ENCODE results near the gene KANK2. TPM values are rescaled to one million over a fixed set of nuclear protein-coding genes. Genes with fewer than 3 reads are reported as not detected.

The KANK2 gene
- total and polyA plus RNA-seq, 2 of the 4 experiments (the other 2 are of a cell fraction) = 104 to 176 TPM

GRCh38 chr19:11242864-11243797, 45.8 kb upstream of the KANK2 start:
- Histone ChIP-seq H2AFZ (replicated peaks; ENCODE audit: low read length, poor library complexity) (peak overlapping the region; percentile 91), H2BK5ac (ENCODE audit: low read depth, low read length, poor library complexity, severe bottlenecking) (no peak overlapping the region), H4K5ac (ENCODE audit: low read depth, low read length) (no peak overlapping the region), H4K20me1 (ENCODE audit: insufficient read depth, low read length) (no peaks in the 10 kb centered on the region), H4K91ac (ENCODE audit: insufficient read depth, low read depth, low read length) (no peak overlapping the region), H3K18ac (ENCODE audit: low read depth, low read length) (no peak overlapping the region), H2BK20ac (ENCODE audit: low read depth, low read length) (peak overlapping the region; percentile 39), H3K36me3 (ENCODE audit: control insufficient read depth, insufficient read depth, low read length) (peaks cover 31% of the 10 kb centered on the region), H3K14ac (replicated peaks; ENCODE audit: low read depth, low read length) (peak overlapping the region; percentile 45; the same call in 1 of the 2 replicates), H3K4me3 (ENCODE audit: insufficient read depth, low read depth, low read length) (no peak overlapping the region), H3K9ac (ENCODE audit: low read depth, low read length) (no peak overlapping the region), H3K23ac (ENCODE audit: low read depth, low read length) (0 out of 2 replicates have a peak overlapping the region, but pooled peaks have one; percentile 51), H3K27ac (ENCODE audit: insufficient read depth, low read length) (no peak overlapping the region), H4K8ac (ENCODE audit: low read depth in 2 of 2, low read length in 2 of 2) (peak overlapping the region in 1 of 2 experiments; percentile 70; a peak in 1 of 4 replicates), H3K79me1 (ENCODE audit: low read depth in 1 of 2, low read length in 2 of 2) (no peaks in the 10 kb centered on the region), H2AK9ac (replicated peaks; ENCODE audit: low read depth, low read length, poor library complexity) (peak overlapping the region; percentile 67), H2BK15ac (ENCODE audit: low read depth, low read length) (no peak overlapping the region), H3K27me3 (ENCODE audit: control insufficient read depth, insufficient read depth, low read length) (no peaks in the 10 kb centered on the region), H2AK5ac (ENCODE audit: low read depth, low read length) (peak overlapping the region; percentile 20; the same call in 1 of the 2 replicates), H3K9me1 (ENCODE audit: insufficient read depth, low read length) (peaks cover 4% of the 10 kb centered on the region; the same call in 1 of the 2 replicates), H3K9me3 (ENCODE audit: control insufficient read depth, insufficient read depth, low read length) (no peaks in the 10 kb centered on the region), H3K4ac (ENCODE audit: low read depth, low read length) (peak overlapping the region; percentile 52), H3K56ac (ENCODE audit: extremely low read depth, insufficient read depth, low read length) (no peak overlapping the region), H3K4me1 (ENCODE audit: control insufficient read depth, insufficient read depth, low read length) (0 out of 2 replicates have a peak, but pooled peaks cover 1% of the 10 kb centered on the region), H3K4me2 (ENCODE audit: low read depth, low read length) (no peak overlapping the region), H2BK120ac (ENCODE audit: low read depth, low read length) (peak overlapping the region; percentile 19; the same call in 1 of the 2 replicates)
- in situ Hi-C loops (cut with MboI; ENCODE audit: low sequenced_read_pairs) (no loop called here), dilution Hi-C loops (cut with HindIII; ENCODE audit: low sequenced_read_pairs, unreplicated experiment) (no loop called here), intact Hi-C loops (cut with micrococcal nuclease) (loop anchor here (1.0 kb wide), 2 partner anchors 43 to 239 kb away; no protein-coding TSS in a partner anchor)
- BruUV-seq (replicated peaks) = no TSS peak
- WGBS, 2 experiments (ENCODE audit: extremely low coverage in 2 of 2, insufficient read length in 1 of 2) = 18% methylated on average over 25 of the region's 48 CpGs; no CpG with 5 or more reads in 1 of the 2 experiments
- ATAC-seq (ENCODE audit: low read depth) (peak; percentile 100), DNase-seq (peak; percentile 77)
- CTCF ChIA-PET = interaction anchor here (0.6 to 1.4 kb wide), 6 partner anchors 13 to 240 kb away, joined by 3 to 6 read pairs (median 4); no protein-coding TSS in a partner anchor
- POLR2A ChIA-PET (ENCODE audit: unreplicated experiment) = no interaction called here
- TF ChIP-seq BHLHE40 (IDR thresholded peaks at IDR 0.05; ENCODE audit: low read depth, low read length) (no peak), FOS (IDR thresholded peaks at IDR 0.05; ENCODE audit: low read depth, low read length) (no peak), MAZ (IDR thresholded peaks at IDR 0.05; ENCODE audit: borderline replicate concordance, low read depth, low read length) (no peak), RAD21 (IDR thresholded peaks at IDR 0.05; ENCODE audit: low read length) (peak; percentile 31), RCOR1 (IDR thresholded peaks at IDR 0.05; ENCODE audit: insufficient replicate concordance, low read length) (no peak), MAFK (IDR thresholded peaks at IDR 0.05; ENCODE audit: low read depth, low read length) (peak; percentile 52; the same call in 1 of the 2 replicates), RFX5 (IDR thresholded peaks at IDR 0.05; ENCODE audit: low read depth, low read length) (no peak), MXI1 (IDR thresholded peaks at IDR 0.05; ENCODE audit: borderline replicate concordance, low read depth, low read length) (no peak), POLR2A (IDR thresholded peaks at IDR 0.05; ENCODE audit: low read depth, low read length) (no peak), CHD1 (IDR thresholded peaks at IDR 0.05; ENCODE audit: low read depth, low read length) (no peak), NFE2L2 (IDR thresholded peaks at IDR 0.05; ENCODE audit: low read depth, low read length) (no peak), USF2 (IDR thresholded peaks at IDR 0.05; ENCODE audit: low read depth, low read length) (no peak), CEBPB (IDR thresholded peaks at IDR 0.05; ENCODE audit: low read depth, low read length) (no peak)
- TF ChIP-seq, protein P1, sequence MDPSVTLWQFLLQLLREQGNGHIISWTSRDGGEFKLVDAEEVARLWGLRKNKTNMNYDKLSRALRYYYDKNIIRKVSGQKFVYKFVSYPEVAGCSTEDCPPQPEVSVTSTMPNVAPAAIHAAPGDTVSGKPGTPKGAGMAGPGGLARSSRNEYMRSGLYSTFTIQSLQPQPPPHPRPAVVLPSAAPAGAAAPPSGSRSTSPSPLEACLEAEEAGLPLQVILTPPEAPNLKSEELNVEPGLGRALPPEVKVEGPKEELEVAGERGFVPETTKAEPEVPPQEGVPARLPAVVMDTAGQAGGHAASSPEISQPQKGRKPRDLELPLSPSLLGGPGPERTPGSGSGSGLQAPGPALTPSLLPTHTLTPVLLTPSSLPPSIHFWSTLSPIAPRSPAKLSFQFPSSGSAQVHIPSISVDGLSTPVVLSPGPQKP (IDR thresholded peaks at IDR 0.05; ENCODE audit: borderline replicate concordance, low read depth, low read length) = no peak

All from IMR-90 (cell line).